B cell (primary cell): ENCODE results near the gene METTL27. TPM values are rescaled to one million over a fixed set of nuclear protein-coding genes. Genes with fewer than 3 reads are reported as not detected.

ENCODE experiments used
- ATAC-seq: fragments of 200-7000 bp; cut with Tn5 transposase; one replicate; pipeline ENCODE4 v1.10.0; 2021; ENCODE audit warnings: low read depth, mild to moderate bottlenecking, moderate number of reproducible peaks, moderate library complexity
- CTCF ChIA-PET: fragments of 350-600 bp; sonication (Branson Sonifier 250); formaldehyde crosslinking; loops from one replicate; lab custom pipeline; 2021; ENCODE audit warnings: antibody characterized with exemption, inconsistent platforms; lab: Charles Lee
- POLR2A ChIA-PET: fragments of 350-600 bp; sonication (Branson Sonifier 250); formaldehyde crosslinking; loops from one replicate; lab custom pipeline; 2021; ENCODE audit warnings: antibody characterized with exemption; lab: Charles Lee
- DNase-seq: peaks from one replicate; pipeline ENCODE4 v3.0.0; 2013
- H2AFZ ChIP-seq: 2 replicates; pipeline ENCODE4 v1.6.1; 2012; ENCODE audit warnings: mild to moderate bottlenecking, low read depth, low read length; ENCODE audit not compliant: insufficient read depth, poor library complexity, severe bottlenecking
- H3K27ac ChIP-seq, 2 donors: 1 replicate in 1 of 2; 2 replicates in 1 of 2; pipeline ENCODE4 v1.5.1; 2012 to 2013; ENCODE audit warnings: low read length in 2 of 2, mild to moderate bottlenecking in 2 of 2, moderate library complexity in 1 of 2
- H3K27me3 ChIP-seq, 4 experiments: fragments of 200-600 bp in 1 of 4; sonication (generic) in 1 of 4; replicated peaks in 1 of 4; 1 replicate in 2 of 4; 2 replicates in 2 of 4; pipeline versions ENCODE4 v1.6.1 to v1.7.0; 2013 to 2016; ENCODE audit warnings: low read length in 3 of 4, mild to moderate bottlenecking in 2 of 4, mixed read lengths in 1 of 4, moderate library complexity in 1 of 4; ENCODE audit not compliant: insufficient read depth in 4 of 4, control insufficient read depth in 3 of 4; ENCODE audit errors: control extremely low read depth in 1 of 4
- H3K36me3 ChIP-seq, 2 experiments: replicated peaks in 1 of 2; 1 replicate in 1 of 2; 2 replicates in 1 of 2; pipeline versions ENCODE4 v1.6.1 to v1.7.1; 2013; ENCODE audit warnings: low read length in 1 of 2; ENCODE audit not compliant: insufficient read depth in 2 of 2, control insufficient read depth in 1 of 2; ENCODE audit errors: control extremely low read depth in 1 of 2, extremely low read depth in 1 of 2
- H3K4me1 ChIP-seq, 2 donors: fragments of 200-600 bp in 1 of 2; sonication (generic) in 1 of 2; 1 replicate in 1 of 2; 2 replicates in 1 of 2; pipeline versions ENCODE4 v1.5.1 to v1.6.1; 2013 to 2017; ENCODE audit warnings: low read length in 2 of 2; ENCODE audit not compliant: control insufficient read depth in 2 of 2, insufficient read depth in 2 of 2
- H3K4me2 ChIP-seq: replicated peaks from 2 replicates; pipeline ENCODE3; 2012; ENCODE audit warnings: mild to moderate bottlenecking, low read depth, low read length; ENCODE audit not compliant: poor library complexity, severe bottlenecking
- H3K4me3 ChIP-seq, 5 experiments: fragments of 200-600 bp in 1 of 5; sonication (generic) in 1 of 5; 1 replicate in 3 of 5; 2 replicates in 2 of 5; pipeline versions ENCODE4 v1.5.1 to v1.7.0; 2011 to 2016; ENCODE audit warnings: low read length in 4 of 5, mild to moderate bottlenecking in 4 of 5, low read depth in 2 of 5, control low read depth in 1 of 5, moderate library complexity in 1 of 5; ENCODE audit not compliant: insufficient read depth in 1 of 5; ENCODE audit errors: control extremely low read depth in 1 of 5, extremely low read depth in 1 of 5
- H3K79me2 ChIP-seq: fragments of 200-600 bp; sonication (generic); one replicate; pipeline ENCODE4 v1.6.0; 2016; ENCODE audit warnings: low read length; ENCODE audit not compliant: control insufficient read depth, insufficient read depth
- H3K9ac ChIP-seq: fragments of 200-600 bp; sonication (generic); 2 replicates; pipeline ENCODE4 v1.6.1; 2017; ENCODE audit warnings: mild to moderate bottlenecking, low read length, moderate library complexity
- H3K9me3 ChIP-seq, 3 donors: one replicate each; pipeline versions ENCODE4 v1.6.1 to v1.7.1; 2013; ENCODE audit warnings: low read length in 2 of 3; ENCODE audit not compliant: control insufficient read depth in 2 of 3, insufficient read depth in 1 of 3; ENCODE audit errors: control extremely low read depth in 1 of 3
- H4K20me1 ChIP-seq: 2 replicates; pipeline ENCODE4 v1.6.0; 2012; ENCODE audit warnings: mild to moderate bottlenecking, low read length; ENCODE audit not compliant: insufficient read depth, control insufficient read depth, poor library complexity, severe bottlenecking
- H3K27ac Mint-ChIP-seq: one replicate; pipeline ENCODE4 v1.8.0; 2021; ENCODE audit warnings: mixed read lengths
- H3K27me3 Mint-ChIP-seq: one replicate; pipeline ENCODE4 v1.8.0; 2021; ENCODE audit warnings: mixed read lengths
- H3K4me1 Mint-ChIP-seq: one replicate; pipeline ENCODE4 v1.8.0; 2021; ENCODE audit warnings: mixed read lengths
- H3K4me3 Mint-ChIP-seq: one replicate; pipeline ENCODE4 v1.8.0; 2021; ENCODE audit warnings: mixed read lengths
- H3K9me3 Mint-ChIP-seq: one replicate; pipeline ENCODE4 v1.8.0; 2022; ENCODE audit warnings: mixed read lengths; ENCODE audit not compliant: insufficient read depth
- EZH2 ChIP-seq: IDR thresholded peaks from 2 replicates; pipeline ENCODE4 v1.6.1; 2012; ENCODE audit warnings: borderline replicate concordance, low read depth, mild to moderate bottlenecking, moderate library complexity, low read length; ENCODE audit not compliant: insufficient read depth, poor library complexity, severe bottlenecking
- WGBS: methylation state at CpG from one replicate; pipeline ENCODE4 v1.1.5; 2013; ENCODE audit warnings: missing lambda C conversion rate; ENCODE audit not compliant: insufficient coverage; 5-methylcytosine and 5-hydroxymethylcytosine counted together
- intact Hi-C: fragments of 100-400 bp; cut with micrococcal nuclease; formaldehyde crosslinking; loops from one replicate; pipeline ENCODE4 v1.10.0; 2022
- polyA plus RNA-seq: library from polyadenylated mRNA; depleted of rRNA; stranded (reverse); fragments of >200 nt; gene quantifications from 2 replicates; pipeline ENCODE4 v1.2.3, GENCODE V29; 2012
- total RNA-seq, 2 donors: library from RNA; stranded (reverse); fragments of 120-200 nt in 1 of 2; gene quantifications; 1 replicate in 1 of 2; 2 replicates in 1 of 2; pipeline versions ENCODE4 v1.2.3 to v1.2.4, GENCODE V29; 2013 to 2022
- TF ChIP-seq, protein P1 (sequence below): fragments of 200-600 bp; IDR thresholded peaks from one replicate; pipeline ENCODE4 v1.8.0; 2022; ENCODE audit warnings: antibody characterized with exemption, mild to moderate bottlenecking

The METTL27 gene
- total and polyA plus RNA-seq, 2 donors (not counting 1 experiment from before 2014, with no cell fraction given) = 0.37 to 1.5 TPM

DNA sequence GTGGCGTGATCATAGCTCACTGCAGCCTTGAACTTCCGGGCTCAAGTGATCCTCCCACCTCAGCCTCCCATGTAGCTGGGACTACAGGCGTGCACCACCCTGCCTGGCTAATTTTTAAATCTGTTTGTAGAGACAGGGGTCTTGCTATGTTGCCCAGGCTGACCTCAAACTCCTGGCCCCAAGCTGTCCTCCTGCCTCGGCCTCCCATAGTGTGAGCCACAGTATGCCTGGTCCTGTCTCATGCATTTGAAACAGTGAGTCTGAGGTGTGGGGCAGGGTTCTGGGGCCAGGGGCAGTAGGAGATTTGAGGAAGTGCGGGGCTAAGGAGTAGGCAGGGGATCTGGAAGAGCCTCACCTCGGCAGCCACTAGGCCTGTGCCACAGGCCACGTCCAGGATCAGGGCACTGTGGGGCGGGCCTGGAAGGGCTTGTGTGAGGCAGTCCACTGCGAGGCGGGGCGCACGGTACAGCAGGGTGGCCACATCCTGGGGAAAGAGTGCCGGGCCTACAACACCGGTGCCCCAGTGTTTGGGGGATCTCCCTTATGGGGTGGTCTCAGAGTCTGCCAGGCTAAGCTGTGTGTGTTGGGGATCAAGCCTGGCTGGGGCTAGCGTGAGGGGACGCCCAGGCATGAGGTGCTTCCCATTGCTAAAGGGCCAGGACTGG is 1.5 kb downstream of the METTL27 start:
- H2AFZ ChIP-seq = no peak overlapping the region
- no peaks in the 10 kb centered on the region for H3K27me3 ChIP-seq
- H3K79me2 ChIP-seq = no peaks in the 10 kb centered on the region
- H3K9ac ChIP-seq = no peak overlapping the region
- WGBS = 99% methylated on average over 11 of the region's 16 CpGs
- H3K4me1 ChIP-seq = peaks cover 19 to 30% of the 10 kb centered on the region in 2 donors
- TF ChIP-seq, protein P1, sequence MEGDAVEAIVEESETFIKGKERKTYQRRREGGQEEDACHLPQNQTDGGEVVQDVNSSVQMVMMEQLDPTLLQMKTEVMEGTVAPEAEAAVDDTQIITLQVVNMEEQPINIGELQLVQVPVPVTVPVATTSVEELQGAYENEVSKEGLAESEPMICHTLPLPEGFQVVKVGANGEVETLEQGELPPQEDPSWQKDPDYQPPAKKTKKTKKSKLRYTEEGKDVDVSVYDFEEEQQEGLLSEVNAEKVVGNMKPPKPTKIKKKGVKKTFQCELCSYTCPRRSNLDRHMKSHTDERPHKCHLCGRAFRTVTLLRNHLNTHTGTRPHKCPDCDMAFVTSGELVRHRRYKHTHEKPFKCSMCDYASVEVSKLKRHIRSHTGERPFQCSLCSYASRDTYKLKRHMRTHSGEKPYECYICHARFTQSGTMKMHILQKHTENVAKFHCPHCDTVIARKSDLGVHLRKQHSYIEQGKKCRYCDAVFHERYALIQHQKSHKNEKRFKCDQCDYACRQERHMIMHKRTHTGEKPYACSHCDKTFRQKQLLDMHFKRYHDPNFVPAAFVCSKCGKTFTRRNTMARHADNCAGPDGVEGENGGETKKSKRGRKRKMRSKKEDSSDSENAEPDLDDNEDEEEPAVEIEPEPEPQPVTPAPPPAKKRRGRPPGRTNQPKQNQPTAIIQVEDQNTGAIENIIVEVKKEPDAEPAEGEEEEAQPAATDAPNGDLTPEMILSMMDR = no peak
- no peak for TF ChIP-seq EZH2
- POLR2A ChIA-PET = no interaction called here
- H3K36me3 ChIP-seq = no peaks in the 10 kb centered on the region
- no peaks in the 10 kb centered on the region for H4K20me1 ChIP-seq
- H3K9me3 Mint-ChIP-seq = no peaks in the 10 kb centered on the region
- H3K27me3 Mint-ChIP-seq = no peaks in the 10 kb centered on the region
- no peak overlapping the region for H3K4me2 ChIP-seq
- no peak for ATAC-seq
- no peak overlapping the region for H3K4me3 ChIP-seq
- H3K4me3 Mint-ChIP-seq = peak overlapping the region; percentile 52
- H3K27ac ChIP-seq = no peak overlapping the region
- intact Hi-C loops = no loop called here
- peaks cover 24% of the 10 kb centered on the region for H3K4me1 Mint-ChIP-seq
- no peak for DNase-seq
- H3K27ac Mint-ChIP-seq = no peak overlapping the region
- H3K9me3 ChIP-seq = no peaks in the 10 kb centered on the region
- CTCF ChIA-PET = interaction anchor here (1.0 to 1.9 kb wide), 2 partner anchors 13 to 16 kb away, joined by 4 to 5 read pairs; no protein-coding TSS in a partner anchor
